ENCODE measurements around the gene ODAD3.
"Not testable (repeated sequence)": the region's sequence is repeated elsewhere in the genome, so short reads cannot be mapped to it uniquely, and the experiment has no call there.

Gene ODAD3

GRCh38 chr19:11479898-11480714, 45.2 kb upstream of the ODAD3 start:
- no peak for TF ChIP-seq CTCF (conservative IDR thresholded peaks at IDR 0.05; ENCODE audit: low read length)
- H3K4me3 ChIP-seq (ENCODE audit: low read length): no peak overlapping the region
- no peak for DNase-seq (ENCODE audit: low read depth)

- DNase-seq (ENCODE audit: low read depth): no peak
- no peak overlapping the region for H3K4me3 ChIP-seq (ENCODE audit: low read length)
- no peak for TF ChIP-seq CTCF (conservative IDR thresholded peaks at IDR 0.05; ENCODE audit: low read length)
Measured at GRCh38 chr19:11479090-11479897, 44.4 kb upstream of the ODAD3 start.

- no peak for TF ChIP-seq CTCF (conservative IDR thresholded peaks at IDR 0.05; ENCODE audit: low read length)
- H3K4me3 ChIP-seq (ENCODE audit: low read length): no peak overlapping the region
- DNase-seq (ENCODE audit: low read depth): no peak
Measured at GRCh38 chr19:11478167-11479089, 43.5 kb upstream of the ODAD3 start.

- no peak for TF ChIP-seq CTCF (conservative IDR thresholded peaks at IDR 0.05; ENCODE audit: low read length)
- DNase-seq (ENCODE audit: low read depth): no peak
- H3K4me3 ChIP-seq (ENCODE audit: low read length): no peak overlapping the region
Measured at GRCh38 chr19:11475861-11476260, 40.9 kb upstream of the ODAD3 start.

- not testable (repeated sequence) for H3K4me3 ChIP-seq (ENCODE audit: low read length); DNase-seq (ENCODE audit: low read depth)
Measured at GRCh38 chr19:11475343-11475742, 40.4 kb upstream of the ODAD3 start.

- DNase-seq (ENCODE audit: low read depth): no peak
- no peak for TF ChIP-seq CTCF (conservative IDR thresholded peaks at IDR 0.05; ENCODE audit: low read length)
- H3K4me3 ChIP-seq (ENCODE audit: low read length): no peak overlapping the region
Measured at GRCh38 chr19:11473725-11474124, 38.8 kb upstream of the ODAD3 start.

GRCh38 chr19:11468266-11468845, 33.4 kb upstream of the ODAD3 start:
- DNase-seq (ENCODE audit: low read depth); H3K4me3 ChIP-seq (ENCODE audit: low read length): not testable (repeated sequence)
